HEK293 (cell line): ENCODE measurements around the gene AIG1.

Source experiments
- CTCF ChIA-PET: fragments of 350-600 bp; formaldehyde crosslinking; extraction: SDS; loops from one replicate; lab custom pipeline; 2021; ENCODE audit warnings: antibody characterized with exemption; lab: Yijun Ruan, JAX
- POLR2A ChIA-PET: fragments of 300-600 bp; formaldehyde crosslinking; extraction: SDS; loops from one replicate; lab custom pipeline; 2020; ENCODE audit warnings: antibody characterized with exemption, inconsistent platforms; lab: Yijun Ruan, JAX
- H3K27ac ChIP-seq: fragments of 200-500 bp; sonication (Bioruptor generic); 2 replicates; pipeline ENCODE4 v1.5.1; 2014; ENCODE audit warnings: low read depth, low read length, control low read depth, inconsistent platforms; ENCODE audit errors: extremely low read depth
- H3K36me3 ChIP-seq, 2 experiments: fragments of 200-500 bp in 1 of 2; sonication (Bioruptor generic) in 1 of 2; 1 replicate in 1 of 2; 2 replicates in 1 of 2; pipeline ENCODE4 v1.5.1; 2014 to 2017; ENCODE audit warnings: inconsistent platforms in 2 of 2, low read length in 2 of 2; ENCODE audit not compliant: control insufficient read depth in 2 of 2, insufficient read depth in 1 of 2
- H3K4me1 ChIP-seq: fragments of 200-500 bp; sonication (Bioruptor generic); 2 replicates; pipeline ENCODE4 v1.5.1; 2014; ENCODE audit warnings: mild to moderate bottlenecking, low read length, inconsistent platforms; ENCODE audit not compliant: control insufficient read depth, insufficient read depth
- H3K4me3 ChIP-seq: 2 replicates; pipeline ENCODE4 v1.5.1; 2011; ENCODE audit warnings: low read depth, mild to moderate bottlenecking, control low read depth, low read length, moderate library complexity
- H3K9me3 ChIP-seq: fragments of 200-500 bp; sonication (Bioruptor generic); 2 replicates; pipeline ENCODE4 v1.5.1; 2014; ENCODE audit warnings: low read depth, low read length, inconsistent platforms; ENCODE audit not compliant: control insufficient read depth, insufficient read depth
- EGR2 ChIP-seq: fragments of 450-650 bp; formaldehyde crosslinking; IDR thresholded peaks from 2 replicates; pipeline ENCODE4 v1.5.1; 2016; ENCODE audit warnings: low read depth, missing biosample characterization, missing genetic modification characterization
- GFI1B ChIP-seq: fragments of 450-650 bp; formaldehyde crosslinking; IDR thresholded peaks from 2 replicates; pipeline ENCODE4 v1.5.1; 2016; ENCODE audit warnings: missing biosample characterization, missing genetic modification characterization
- GLI4 ChIP-seq: fragments of 450-650 bp; formaldehyde crosslinking; IDR thresholded peaks from 2 replicates; pipeline ENCODE4 v1.5.1; 2016; ENCODE audit warnings: missing biosample characterization, missing genetic modification characterization
- HOXC10 ChIP-seq: sonication (generic); formaldehyde crosslinking; IDR thresholded peaks from 2 replicates; pipeline ENCODE4 v1.8.1; 2023; ENCODE audit warnings: mild to moderate bottlenecking, missing genetic modification reagents
- IKZF3 ChIP-seq: fragments of 450-650 bp; IDR thresholded peaks from 2 replicates; pipeline ENCODE4 v1.5.0; 2018; ENCODE audit warnings: missing biosample characterization, mild to moderate bottlenecking, missing genetic modification characterization, moderate library complexity
- KLF16 ChIP-seq: fragments of 450-650 bp; formaldehyde crosslinking; IDR thresholded peaks from 2 replicates; pipeline ENCODE4 v1.5.1; 2017; ENCODE audit warnings: missing biosample characterization, missing genetic modification characterization
- TCF7L2 ChIP-seq: IDR thresholded peaks from 2 replicates; pipeline ENCODE4 v1.6.1; 2011; ENCODE audit warnings: low read depth, mild to moderate bottlenecking, inconsistent platforms, low read length, moderate library complexity, borderline replicate concordance
- WT1 ChIP-seq: fragments of 450-650 bp; formaldehyde crosslinking; IDR thresholded peaks from 2 replicates; pipeline ENCODE4 v1.5.1; 2016; ENCODE audit warnings: missing biosample characterization, missing genetic modification characterization
- ZBTB1 ChIP-seq: fragments of 450-650 bp; formaldehyde crosslinking; IDR thresholded peaks from 2 replicates; pipeline ENCODE4 v1.5.1; 2016; ENCODE audit warnings: missing biosample characterization, missing genetic modification characterization
- ZBTB49 ChIP-seq: fragments of 450-650 bp; formaldehyde crosslinking; IDR thresholded peaks from 2 replicates; pipeline ENCODE4 v1.5.1; 2016; ENCODE audit warnings: missing biosample characterization, missing genetic modification characterization, low read depth
- ZNF138 ChIP-seq: fragments of 450-650 bp; formaldehyde crosslinking; IDR thresholded peaks from 2 replicates; pipeline ENCODE4 v1.5.1; 2016; ENCODE audit warnings: missing biosample characterization, missing genetic modification characterization, borderline replicate concordance
- ZNF202 ChIP-seq: fragments of 450-650 bp; formaldehyde crosslinking; IDR thresholded peaks from 2 replicates; pipeline ENCODE4 v1.5.1; 2016; ENCODE audit warnings: missing biosample characterization, missing genetic modification characterization, borderline replicate concordance
- ZNF292 ChIP-seq: fragments of 450-650 bp; formaldehyde crosslinking; IDR thresholded peaks from 2 replicates; pipeline ENCODE4 v1.5.1; 2016; ENCODE audit warnings: low read depth, missing biosample characterization, missing genetic modification characterization, borderline replicate concordance
- ZNF449 ChIP-seq: fragments of 450-650 bp; formaldehyde crosslinking; IDR thresholded peaks from 2 replicates; pipeline ENCODE4 v1.5.1; 2017; ENCODE audit warnings: missing biosample characterization, mild to moderate bottlenecking, missing genetic modification characterization, moderate library complexity
- ZNF473 ChIP-seq: fragments of 450-650 bp; formaldehyde crosslinking; IDR thresholded peaks from 2 replicates; pipeline ENCODE4 v1.5.1; 2017; ENCODE audit warnings: missing biosample characterization, missing genetic modification characterization
- ZNF48 ChIP-seq: fragments of 450-650 bp; formaldehyde crosslinking; IDR thresholded peaks from 2 replicates; pipeline ENCODE4 v1.5.1; 2016; ENCODE audit warnings: missing biosample characterization, missing genetic modification characterization
- ZNF555 ChIP-seq: fragments of 450-650 bp; formaldehyde crosslinking; conservative IDR thresholded peaks from 2 replicates; pipeline ENCODE4 v1.5.1; 2017; ENCODE audit warnings: missing biosample characterization, mild to moderate bottlenecking, missing genetic modification characterization, inconsistent platforms
- ZNF629 ChIP-seq: fragments of 450-650 bp; formaldehyde crosslinking; IDR thresholded peaks from 2 replicates; pipeline ENCODE4 v1.5.1; 2017; ENCODE audit warnings: missing biosample characterization, missing genetic modification characterization
- ZNF645 ChIP-seq: fragments of 450-650 bp; formaldehyde crosslinking; IDR thresholded peaks from 2 replicates; pipeline ENCODE4; 2016; ENCODE audit warnings: missing biosample characterization, missing genetic modification characterization
- ZNF777 ChIP-seq: fragments of 450-650 bp; formaldehyde crosslinking; IDR thresholded peaks from 2 replicates; pipeline ENCODE4 v1.5.1; 2017; ENCODE audit warnings: missing biosample characterization, missing genetic modification characterization, borderline replicate concordance
- ZNF792 ChIP-seq: fragments of 450-650 bp; formaldehyde crosslinking; IDR thresholded peaks from 2 replicates; pipeline ENCODE4 v1.5.1; 2016; ENCODE audit warnings: missing biosample characterization, missing genetic modification characterization
- ZNF837 ChIP-seq: fragments of 450-650 bp; formaldehyde crosslinking; IDR thresholded peaks from 2 replicates; pipeline ENCODE4 v1.5.1; 2016; ENCODE audit warnings: missing biosample characterization, missing genetic modification characterization
- ZNF843 ChIP-seq: fragments of 450-650 bp; formaldehyde crosslinking; IDR thresholded peaks from 2 replicates; pipeline ENCODE4 v1.5.1; 2016; ENCODE audit warnings: missing biosample characterization, missing genetic modification characterization
- ZXDB ChIP-seq: fragments of 450-650 bp; formaldehyde crosslinking; IDR thresholded peaks from 2 replicates; pipeline ENCODE4 v1.5.1; 2016; ENCODE audit warnings: missing biosample characterization, missing genetic modification characterization

Gene AIG1

DNA sequence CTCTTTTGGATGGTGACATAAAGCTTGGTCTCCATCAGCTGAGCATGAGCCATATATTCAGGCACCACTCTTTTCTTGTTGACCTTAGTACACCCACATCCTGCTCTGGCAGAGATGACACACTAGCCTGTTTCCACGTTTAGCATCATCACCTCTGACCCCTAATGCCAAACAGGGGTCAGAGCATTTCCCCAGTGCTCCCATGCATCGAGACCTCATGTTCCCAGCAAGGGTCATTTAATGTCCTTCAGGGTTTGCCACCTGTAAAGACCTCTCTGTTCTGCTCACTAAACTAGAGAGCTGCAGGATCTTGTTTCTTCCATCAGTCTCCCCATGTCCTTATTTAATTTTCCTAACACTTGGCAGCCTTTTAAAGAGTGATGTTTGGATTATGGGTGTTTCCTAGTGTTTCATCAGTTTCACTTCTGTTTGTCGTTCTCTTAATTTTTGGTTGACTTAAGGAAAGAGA, 97.5 kb downstream of the AIG1 start (continued):
- no peak for TF ChIP-seq ZNF48 (tag by site-specific recombination)
- no peak for TF ChIP-seq HOXC10 (CRISPR knock-in tag)
- no peak for TF ChIP-seq ZNF138 (tag by site-specific recombination)
- no peak for TF ChIP-seq IKZF3 (tag by site-specific recombination)
- TF ChIP-seq ZNF629 (tag by site-specific recombination), result no peak
- no peak for TF ChIP-seq EGR2 (tag by site-specific recombination)
- no peak for TF ChIP-seq ZNF473 (tag by site-specific recombination)
- no peak for TF ChIP-seq ZNF449 (tag by site-specific recombination)
- no peak for TF ChIP-seq WT1 (tag by site-specific recombination)

GRCh38 chr6:143159001-143159400, 98.3 kb downstream of the AIG1 start:
- Histone ChIP-seq H3K9me3 (no peaks in the 10 kb centered on the region), H3K4me3 (no peak overlapping the region), H3K36me3 (no peaks in the 10 kb centered on the region), H3K4me1 (no peaks in the 10 kb centered on the region), H3K27ac (no peak overlapping the region)
- ChIA-PET POLR2A (no interaction called here), CTCF (interaction anchor here (0.7 to 1.0 kb wide), 2 partner anchors 269 to 675 kb away, joined by 3 to 4 read pairs; no protein-coding TSS in a partner anchor)
- TF ChIP-seq ZNF843 (tag by site-specific recombination), result no peak
- no peak for TF ChIP-seq ZNF292 (tag by site-specific recombination)
- no peak for TF ChIP-seq ZXDB (tag by site-specific recombination)
- TF ChIP-seq ZNF645 (tag by site-specific recombination), result no peak
- TF ChIP-seq TCF7L2, result no peak
- TF ChIP-seq GFI1B (tag by site-specific recombination), result no peak
- no peak for TF ChIP-seq ZNF837
- TF ChIP-seq ZBTB49, result no peak
- no peak for TF ChIP-seq ZNF202
- TF ChIP-seq ZBTB1 (tag by site-specific recombination), result no peak
- no peak for TF ChIP-seq KLF16 (tag by site-specific recombination)
- TF ChIP-seq GLI4 (tag by site-specific recombination), result no peak
- no peak for TF ChIP-seq ZNF792 (tag by site-specific recombination)
- TF ChIP-seq ZNF555 (tag by site-specific recombination), result no peak
- no peak for TF ChIP-seq ZNF777 (tag by site-specific recombination)
